HCT116 (cell line): ENCODE measurements around the gene GOLM1.

Source experiments
- CEBPB ChIP-seq: IDR thresholded peaks from 2 replicates; pipeline ENCODE4 v1.6.1; 2012; ENCODE audit warnings: low read depth
- FOSL1 ChIP-seq: IDR thresholded peaks from 2 replicates; pipeline ENCODE4 v1.6.1; 2012; ENCODE audit warnings: low read depth
- POLR2A ChIP-seq: IDR thresholded peaks from 2 replicates; pipeline ENCODE4 v1.7.0; 2011; ENCODE audit warnings: borderline replicate concordance; ENCODE audit not compliant: insufficient read depth, insufficient read length; ENCODE audit errors: extremely low read depth
- YY1 ChIP-seq: IDR thresholded peaks from 2 replicates; pipeline ENCODE4 v1.6.1; 2011; ENCODE audit warnings: low read length, low read depth, moderate library complexity, mild to moderate bottlenecking; ENCODE audit not compliant: insufficient replicate concordance; ENCODE audit errors: extremely low read depth
- ZNF274 ChIP-seq: fragments of 200-500 bp; sonication (Bioruptor generic); IDR thresholded peaks from 2 replicates; pipeline ENCODE4 v1.6.1; 2014; ENCODE audit warnings: mild to moderate bottlenecking, low read depth, low read length, inconsistent platforms
- TF ChIP-seq, protein P1 (sequence below), 3 experiments: fragments of 200-600 bp in 1 of 3; sonication (generic) in 1 of 3; IDR thresholded peaks in 2 of 3; conservative IDR thresholded peaks in 1 of 3; 2 replicates each; pipeline ENCODE4 v1.5.1; 2012 to 2017; ENCODE audit warnings: low read depth in 2 of 3, low read length in 2 of 3, antibody characterized with exemption in 1 of 3, borderline replicate concordance in 1 of 3, control low read depth in 1 of 3, mild to moderate bottlenecking in 1 of 3, mixed read lengths in 1 of 3, mixed run types in 1 of 3, moderate library complexity in 1 of 3; ENCODE audit not compliant: insufficient read depth in 1 of 3
- TF ChIP-seq, protein P2 (sequence below): IDR thresholded peaks from 2 replicates; pipeline ENCODE4 v1.6.1; 2012; ENCODE audit warnings: low read depth
- TF ChIP-seq, protein P3 (sequence below): IDR thresholded peaks from 2 replicates; pipeline ENCODE4 v1.6.1; 2012
- TF ChIP-seq, protein P4 (sequence below): IDR thresholded peaks from 2 replicates; pipeline ENCODE4 v1.6.1; 2012
- TF ChIP-seq, protein P5 (sequence below): IDR thresholded peaks from 2 replicates; pipeline ENCODE4 v1.6.1; 2011; ENCODE audit warnings: mild to moderate bottlenecking, low read length, moderate library complexity; ENCODE audit not compliant: insufficient replicate concordance; ENCODE audit errors: extremely low read depth

DNA sequence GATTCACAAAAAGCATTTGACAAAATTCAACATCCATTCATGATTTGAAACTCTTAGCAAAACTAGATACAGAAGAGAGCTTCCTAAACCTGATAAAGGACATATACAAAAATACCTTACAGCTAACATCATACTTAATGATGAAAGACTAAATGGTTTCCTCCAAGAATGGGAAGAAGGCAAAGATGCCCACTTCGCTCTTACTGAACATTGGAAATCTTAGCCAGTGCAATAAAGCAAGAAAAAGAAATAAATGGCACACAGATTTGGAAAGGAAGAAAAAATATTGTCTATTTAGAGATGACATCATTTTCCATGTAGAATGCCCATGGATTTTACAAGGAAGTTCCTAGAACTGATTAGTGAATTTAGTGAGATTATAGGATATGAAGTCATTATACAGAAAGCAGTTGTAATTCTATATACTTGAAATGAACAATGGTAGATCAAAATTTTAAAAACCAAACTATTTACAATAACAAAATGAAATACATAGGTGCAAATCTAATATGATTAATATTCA, 94.0 kb downstream of the GOLM1 start:
- TF ChIP-seq, protein P1, sequence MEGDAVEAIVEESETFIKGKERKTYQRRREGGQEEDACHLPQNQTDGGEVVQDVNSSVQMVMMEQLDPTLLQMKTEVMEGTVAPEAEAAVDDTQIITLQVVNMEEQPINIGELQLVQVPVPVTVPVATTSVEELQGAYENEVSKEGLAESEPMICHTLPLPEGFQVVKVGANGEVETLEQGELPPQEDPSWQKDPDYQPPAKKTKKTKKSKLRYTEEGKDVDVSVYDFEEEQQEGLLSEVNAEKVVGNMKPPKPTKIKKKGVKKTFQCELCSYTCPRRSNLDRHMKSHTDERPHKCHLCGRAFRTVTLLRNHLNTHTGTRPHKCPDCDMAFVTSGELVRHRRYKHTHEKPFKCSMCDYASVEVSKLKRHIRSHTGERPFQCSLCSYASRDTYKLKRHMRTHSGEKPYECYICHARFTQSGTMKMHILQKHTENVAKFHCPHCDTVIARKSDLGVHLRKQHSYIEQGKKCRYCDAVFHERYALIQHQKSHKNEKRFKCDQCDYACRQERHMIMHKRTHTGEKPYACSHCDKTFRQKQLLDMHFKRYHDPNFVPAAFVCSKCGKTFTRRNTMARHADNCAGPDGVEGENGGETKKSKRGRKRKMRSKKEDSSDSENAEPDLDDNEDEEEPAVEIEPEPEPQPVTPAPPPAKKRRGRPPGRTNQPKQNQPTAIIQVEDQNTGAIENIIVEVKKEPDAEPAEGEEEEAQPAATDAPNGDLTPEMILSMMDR (IDR thresholded peaks at IDR 0.05 in 2 of 3, conservative IDR thresholded peaks at IDR 0.05 in 1 of 3; ENCODE audit: borderline replicate concordance in 1 of 3, insufficient read depth in 1 of 3, low read depth in 2 of 3, low read length in 2 of 3), result no peak
- TF ChIP-seq FOSL1, result no peak
- no peak for TF ChIP-seq POLR2A
- TF ChIP-seq, protein P2, sequence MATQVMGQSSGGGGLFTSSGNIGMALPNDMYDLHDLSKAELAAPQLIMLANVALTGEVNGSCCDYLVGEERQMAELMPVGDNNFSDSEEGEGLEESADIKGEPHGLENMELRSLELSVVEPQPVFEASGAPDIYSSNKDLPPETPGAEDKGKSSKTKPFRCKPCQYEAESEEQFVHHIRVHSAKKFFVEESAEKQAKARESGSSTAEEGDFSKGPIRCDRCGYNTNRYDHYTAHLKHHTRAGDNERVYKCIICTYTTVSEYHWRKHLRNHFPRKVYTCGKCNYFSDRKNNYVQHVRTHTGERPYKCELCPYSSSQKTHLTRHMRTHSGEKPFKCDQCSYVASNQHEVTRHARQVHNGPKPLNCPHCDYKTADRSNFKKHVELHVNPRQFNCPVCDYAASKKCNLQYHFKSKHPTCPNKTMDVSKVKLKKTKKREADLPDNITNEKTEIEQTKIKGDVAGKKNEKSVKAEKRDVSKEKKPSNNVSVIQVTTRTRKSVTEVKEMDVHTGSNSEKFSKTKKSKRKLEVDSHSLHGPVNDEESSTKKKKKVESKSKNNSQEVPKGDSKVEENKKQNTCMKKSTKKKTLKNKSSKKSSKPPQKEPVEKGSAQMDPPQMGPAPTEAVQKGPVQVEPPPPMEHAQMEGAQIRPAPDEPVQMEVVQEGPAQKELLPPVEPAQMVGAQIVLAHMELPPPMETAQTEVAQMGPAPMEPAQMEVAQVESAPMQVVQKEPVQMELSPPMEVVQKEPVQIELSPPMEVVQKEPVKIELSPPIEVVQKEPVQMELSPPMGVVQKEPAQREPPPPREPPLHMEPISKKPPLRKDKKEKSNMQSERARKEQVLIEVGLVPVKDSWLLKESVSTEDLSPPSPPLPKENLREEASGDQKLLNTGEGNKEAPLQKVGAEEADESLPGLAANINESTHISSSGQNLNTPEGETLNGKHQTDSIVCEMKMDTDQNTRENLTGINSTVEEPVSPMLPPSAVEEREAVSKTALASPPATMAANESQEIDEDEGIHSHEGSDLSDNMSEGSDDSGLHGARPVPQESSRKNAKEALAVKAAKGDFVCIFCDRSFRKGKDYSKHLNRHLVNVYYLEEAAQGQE, result no peak
- TF ChIP-seq CEBPB, result no peak
- TF ChIP-seq, protein P3, sequence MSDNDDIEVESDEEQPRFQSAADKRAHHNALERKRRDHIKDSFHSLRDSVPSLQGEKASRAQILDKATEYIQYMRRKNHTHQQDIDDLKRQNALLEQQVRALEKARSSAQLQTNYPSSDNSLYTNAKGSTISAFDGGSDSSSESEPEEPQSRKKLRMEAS, result no peak
- TF ChIP-seq, protein P4, sequence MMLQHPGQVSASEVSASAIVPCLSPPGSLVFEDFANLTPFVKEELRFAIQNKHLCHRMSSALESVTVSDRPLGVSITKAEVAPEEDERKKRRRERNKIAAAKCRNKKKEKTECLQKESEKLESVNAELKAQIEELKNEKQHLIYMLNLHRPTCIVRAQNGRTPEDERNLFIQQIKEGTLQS, result no peak
- TF ChIP-seq, protein P5, sequence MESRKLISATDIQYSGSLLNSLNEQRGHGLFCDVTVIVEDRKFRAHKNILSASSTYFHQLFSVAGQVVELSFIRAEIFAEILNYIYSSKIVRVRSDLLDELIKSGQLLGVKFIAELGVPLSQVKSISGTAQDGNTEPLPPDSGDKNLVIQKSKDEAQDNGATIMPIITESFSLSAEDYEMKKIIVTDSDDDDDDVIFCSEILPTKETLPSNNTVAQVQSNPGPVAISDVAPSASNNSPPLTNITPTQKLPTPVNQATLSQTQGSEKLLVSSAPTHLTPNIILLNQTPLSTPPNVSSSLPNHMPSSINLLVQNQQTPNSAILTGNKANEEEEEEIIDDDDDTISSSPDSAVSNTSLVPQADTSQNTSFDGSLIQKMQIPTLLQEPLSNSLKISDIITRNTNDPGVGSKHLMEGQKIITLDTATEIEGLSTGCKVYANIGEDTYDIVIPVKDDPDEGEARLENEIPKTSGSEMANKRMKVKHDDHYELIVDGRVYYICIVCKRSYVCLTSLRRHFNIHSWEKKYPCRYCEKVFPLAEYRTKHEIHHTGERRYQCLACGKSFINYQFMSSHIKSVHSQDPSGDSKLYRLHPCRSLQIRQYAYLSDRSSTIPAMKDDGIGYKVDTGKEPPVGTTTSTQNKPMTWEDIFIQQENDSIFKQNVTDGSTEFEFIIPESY, result no peak
- no peak for TF ChIP-seq YY1
- TF ChIP-seq ZNF274, result no peak
